ENCODE data around the gene DOK7.

Gene DOK7

GRCh38 chr4:3522326-3522640 is 59.2 kb downstream of the DOK7 start:
- Histone ChIP-seq H3K4me2 (no peak overlapping the region), H3K4me3 (no peak overlapping the region), H3K4me1 (peaks cover 57% of the 10 kb centered on the region), H3K36me3 (peaks cover 85% of the 10 kb centered on the region), H3K9me3 (no peaks in the 10 kb centered on the region), H3K27ac (no peak overlapping the region), H3K27me3 (no peaks in the 10 kb centered on the region), H4K20me1 (peaks cover 96% of the 10 kb centered on the region), H3K9ac (no peak overlapping the region)
- no peak for TF ChIP-seq Cebpa-rat (IDR thresholded peaks at IDR 0.05)

- H3K4me3 ChIP-seq, result no peak overlapping the region
- no peaks in the 10 kb centered on the region for H3K9me3 ChIP-seq
- no peak overlapping the region for H3K27ac ChIP-seq
- H3K4me1 ChIP-seq, result peaks cover 61% of the 10 kb centered on the region
- TF ChIP-seq Cebpa-rat (IDR thresholded peaks at IDR 0.05), result no peak
- no peak overlapping the region for H3K4me2 ChIP-seq
- H3K9ac ChIP-seq, result no peak overlapping the region
- H4K20me1 ChIP-seq, result peaks cover 96% of the 10 kb centered on the region
- peaks cover 82% of the 10 kb centered on the region for H3K36me3 ChIP-seq
- no peaks in the 10 kb centered on the region for H3K27me3 ChIP-seq
Observed at GRCh38 chr4:3522651-3523050, 59.5 kb downstream of the DOK7 start.

GRCh38 chr4:3523146-3523627 is 60.1 kb downstream of the DOK7 start:
- Histone ChIP-seq H3K36me3 (peaks cover 79% of the 10 kb centered on the region), H4K20me1 (peaks cover 96% of the 10 kb centered on the region), H3K4me2 (no peak overlapping the region), H3K27ac (no peak overlapping the region), H3K9ac (no peak overlapping the region), H3K4me1 (peaks cover 66% of the 10 kb centered on the region), H3K27me3 (no peaks in the 10 kb centered on the region), H3K9me3 (no peaks in the 10 kb centered on the region), H3K4me3 (no peak overlapping the region)
- no peak for TF ChIP-seq Cebpa-rat (IDR thresholded peaks at IDR 0.05)

- no peak for TF ChIP-seq Cebpa-rat (IDR thresholded peaks at IDR 0.05)
Observed at GRCh38 chr4:3523628-3524221, 60.6 kb downstream of the DOK7 start.

GRCh38 chr4:3524349-3524748 is 61.2 kb downstream of the DOK7 start:
- no peak overlapping the region for H3K9ac ChIP-seq
- H3K27me3 ChIP-seq, result no peaks in the 10 kb centered on the region
- peaks cover 78% of the 10 kb centered on the region for H3K4me1 ChIP-seq
- no peak for TF ChIP-seq Cebpa-rat (IDR thresholded peaks at IDR 0.05)
- H3K27ac ChIP-seq, result no peak overlapping the region
- H3K36me3 ChIP-seq, result peaks cover 76% of the 10 kb centered on the region
- H3K4me2 ChIP-seq, result peak overlapping the region; percentile 100
- no peaks in the 10 kb centered on the region for H3K9me3 ChIP-seq
- peaks cover 100% of the 10 kb centered on the region for H4K20me1 ChIP-seq
- no peak overlapping the region for H3K4me3 ChIP-seq

More at GRCh38 chr4:3523628-3524221, 60.6 kb downstream of the DOK7 start:
- Histone ChIP-seq H3K9me3 (no peaks in the 10 kb centered on the region), H3K27ac (no peak overlapping the region), H3K36me3 (peaks cover 81% of the 10 kb centered on the region), H3K4me3 (no peak overlapping the region), H3K4me1 (peaks cover 72% of the 10 kb centered on the region), H3K9ac (no peak overlapping the region), H4K20me1 (peaks cover 99% of the 10 kb centered on the region), H3K27me3 (no peaks in the 10 kb centered on the region), H3K4me2 (no peak overlapping the region)

- Histone ChIP-seq H3K9me3 (no peaks in the 10 kb centered on the region), H3K9ac (no peak overlapping the region), H3K4me2 (peak overlapping the region; percentile 100), H3K27me3 (no peaks in the 10 kb centered on the region), H3K4me3 (no peak overlapping the region), H3K4me1 (peaks cover 82% of the 10 kb centered on the region), H3K36me3 (peaks cover 71% of the 10 kb centered on the region), H4K20me1 (peaks cover 100% of the 10 kb centered on the region), H3K27ac (no peak overlapping the region)
- TF ChIP-seq Cebpa-rat (IDR thresholded peaks at IDR 0.05), result no peak
Observed at GRCh38 chr4:3524920-3525319, 61.8 kb downstream of the DOK7 start.

GRCh38 chr4:3525532-3526430 is 62.7 kb downstream of the DOK7 start:
- Histone ChIP-seq H3K36me3 (peaks cover 62% of the 10 kb centered on the region), H3K9me3 (no peaks in the 10 kb centered on the region), H3K27me3 (no peaks in the 10 kb centered on the region), H3K4me1 (peaks cover 82% of the 10 kb centered on the region), H3K9ac (peak overlapping the region; percentile 15; the same call in 1 of the 2 replicates), H3K27ac (peak overlapping the region; percentile 55), H3K4me3 (no peak overlapping the region), H4K20me1 (peaks cover 100% of the 10 kb centered on the region), H3K4me2 (peak overlapping the region; percentile 100)
- TF ChIP-seq Cebpa-rat (IDR thresholded peaks at IDR 0.05), result no peak

GRCh38 chr4:3526456-3526855 is 63.4 kb downstream of the DOK7 start:
- H3K4me3 ChIP-seq, result no peak overlapping the region
- peak overlapping the region; percentile 100 for H3K4me2 ChIP-seq
- H3K9me3 ChIP-seq, result no peaks in the 10 kb centered on the region
- peak overlapping the region; percentile 55 for H3K27ac ChIP-seq
- peaks cover 82% of the 10 kb centered on the region for H3K4me1 ChIP-seq
- H3K27me3 ChIP-seq, result no peaks in the 10 kb centered on the region
- peak overlapping the region; percentile 64 for H3K9ac ChIP-seq
- H3K36me3 ChIP-seq, result peaks cover 55% of the 10 kb centered on the region
- peaks cover 100% of the 10 kb centered on the region for H4K20me1 ChIP-seq
- TF ChIP-seq Cebpa-rat (IDR thresholded peaks at IDR 0.05), result no peak

- no peaks in the 10 kb centered on the region for H3K27me3 ChIP-seq
- peaks cover 98% of the 10 kb centered on the region for H4K20me1 ChIP-seq
- H3K27ac ChIP-seq, result peak overlapping the region; percentile 55
- peak overlapping the region; percentile 24 for H3K4me3 ChIP-seq
- H3K9me3 ChIP-seq, result no peaks in the 10 kb centered on the region
- peaks cover 80% of the 10 kb centered on the region for H3K4me1 ChIP-seq
- peak overlapping the region; percentile 64 for H3K9ac ChIP-seq
- H3K4me2 ChIP-seq, result peak overlapping the region; percentile 100
- H3K36me3 ChIP-seq, result peaks cover 47% of the 10 kb centered on the region
- no peak for TF ChIP-seq Cebpa-rat (IDR thresholded peaks at IDR 0.05)
Observed at GRCh38 chr4:3527101-3527913, 64.2 kb downstream of the DOK7 start.

Data from BLaER1 (cell line).